NCI-H82 treated with DMSO at 0.1 percent for 48 hours (cell line): ENCODE results near the gene NIPA2.

ENCODE experiments used
- DNase-seq: peaks from one replicate; lab custom pipeline; 2025; ENCODE audit not compliant: unreplicated experiment; lab: John Stamatoyannopoulos, UW

Gene NIPA2

DNA sequence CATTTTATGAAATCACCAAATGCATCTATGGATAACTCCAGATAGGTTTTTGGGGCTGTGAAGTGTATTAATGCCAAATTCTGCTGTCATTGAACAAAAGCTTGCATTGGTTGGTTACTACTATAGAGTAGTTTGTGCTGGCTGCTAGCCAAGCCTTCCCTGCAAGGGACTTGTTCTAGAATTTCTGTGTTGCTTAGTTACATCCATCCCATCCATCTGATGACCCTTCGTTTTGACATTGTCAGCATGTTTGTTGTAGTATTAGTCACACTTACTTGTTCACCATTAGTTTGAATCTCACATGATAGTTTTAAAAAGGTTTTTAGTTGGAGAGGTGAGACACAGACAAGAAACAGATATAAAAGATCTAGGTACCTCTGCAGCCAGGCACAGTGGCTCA is 7.0 kb upstream of the NIPA2 start:
- no peak for DNase-seq

DNA sequence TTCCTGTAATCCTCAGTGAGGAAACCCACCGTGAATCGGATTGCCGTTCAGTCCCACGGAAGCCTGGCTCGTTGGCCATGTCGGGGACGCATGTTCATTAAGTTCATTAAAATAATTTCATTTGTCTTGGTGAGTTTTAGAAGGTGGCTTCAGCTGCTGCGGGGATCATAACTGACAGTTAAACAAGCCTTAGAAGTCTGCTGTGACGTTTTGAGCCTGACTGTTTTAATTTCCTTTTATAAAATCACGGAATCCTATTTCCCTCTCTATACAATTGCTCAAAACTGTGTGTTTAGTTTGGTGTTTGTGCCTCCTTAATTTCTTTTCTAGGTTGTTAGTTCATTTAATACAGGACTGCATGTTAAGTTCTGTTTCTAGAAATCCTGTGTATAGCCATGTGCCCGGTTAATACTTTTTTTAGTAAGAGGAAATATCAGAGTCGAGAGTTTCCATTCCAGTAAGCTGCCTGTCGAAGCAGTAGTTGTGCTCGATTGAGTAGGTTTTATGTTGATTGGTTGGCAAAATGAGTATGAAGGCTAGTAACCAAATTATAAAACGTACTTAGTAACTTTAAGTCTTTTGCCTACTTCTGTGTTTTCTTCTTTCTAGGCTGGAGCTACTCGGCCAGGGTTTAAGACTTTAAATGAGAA is 705 bp downstream of the NIPA2 start:
- DNase-seq = no peak

DNA sequence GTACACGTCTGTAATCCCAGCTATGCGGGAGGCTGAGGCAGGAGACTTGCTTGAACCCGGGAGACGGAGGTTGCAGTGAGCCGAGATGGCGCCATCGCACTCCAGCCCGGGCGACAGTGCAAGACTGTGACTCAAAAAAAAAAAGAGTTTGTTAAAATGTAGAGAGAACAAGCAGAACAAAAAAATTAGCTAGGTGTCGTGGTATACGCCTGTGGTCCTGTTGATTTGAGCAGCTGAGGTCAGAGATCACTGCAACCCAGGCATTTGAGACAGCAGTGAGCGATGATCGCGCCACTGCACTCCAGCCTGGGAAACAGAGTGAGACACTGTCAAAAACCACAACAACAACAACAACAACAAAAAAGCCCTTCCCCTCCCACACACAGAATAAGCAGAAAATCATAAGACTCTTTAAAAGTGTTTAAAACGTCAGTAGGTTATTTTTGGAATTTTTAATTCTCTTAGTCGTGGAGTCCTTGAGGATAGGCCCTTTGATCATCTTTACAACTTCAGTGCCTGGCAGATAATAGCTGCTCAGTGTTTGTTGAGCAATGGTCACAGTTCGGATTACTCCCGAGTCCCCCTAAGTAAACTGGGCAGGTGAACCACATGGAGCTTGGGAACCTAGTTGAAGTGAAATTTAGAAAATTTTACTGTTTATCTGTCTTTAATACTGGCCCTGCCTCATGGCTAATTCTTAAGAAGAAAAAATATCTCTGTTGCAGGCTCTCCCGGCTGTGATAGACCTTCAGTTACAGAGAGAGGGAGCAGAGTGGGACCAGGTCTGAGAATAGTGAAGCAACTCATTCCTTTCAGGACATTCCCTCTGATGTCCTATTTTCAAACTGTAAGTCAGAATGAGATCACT is 6.2 kb downstream of the NIPA2 start:
- DNase-seq = no peak

DNA sequence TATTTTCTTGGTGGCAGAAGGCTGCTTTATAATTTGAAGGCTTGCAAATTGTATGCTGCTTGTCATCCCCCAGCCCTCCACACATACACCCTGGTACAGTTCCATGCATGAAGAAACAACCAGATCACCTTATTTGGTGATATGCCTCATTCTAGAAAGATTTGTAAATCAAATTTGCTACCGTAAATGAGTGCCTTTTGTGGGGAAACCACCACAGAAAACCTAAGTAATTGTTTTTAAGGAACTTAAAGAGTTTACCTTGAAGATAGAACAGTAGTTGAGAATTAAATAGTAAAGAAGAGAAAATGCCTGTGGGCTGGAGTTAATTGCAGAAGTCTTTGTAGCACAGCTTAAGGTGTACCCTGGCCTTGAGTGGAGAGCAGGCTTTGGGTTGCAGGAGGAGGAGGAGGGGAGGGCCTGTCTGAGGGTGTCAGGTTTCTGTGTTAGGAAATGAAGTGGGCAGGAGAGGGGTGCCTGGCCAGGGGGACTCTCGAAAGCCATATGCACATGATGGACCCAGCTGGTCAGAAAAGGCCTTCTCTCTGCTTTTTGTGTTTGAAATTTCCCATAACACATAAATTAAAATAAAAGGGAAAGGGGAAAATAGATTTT is 6.9 kb downstream of the NIPA2 start:
- DNase-seq = no peak

DNA sequence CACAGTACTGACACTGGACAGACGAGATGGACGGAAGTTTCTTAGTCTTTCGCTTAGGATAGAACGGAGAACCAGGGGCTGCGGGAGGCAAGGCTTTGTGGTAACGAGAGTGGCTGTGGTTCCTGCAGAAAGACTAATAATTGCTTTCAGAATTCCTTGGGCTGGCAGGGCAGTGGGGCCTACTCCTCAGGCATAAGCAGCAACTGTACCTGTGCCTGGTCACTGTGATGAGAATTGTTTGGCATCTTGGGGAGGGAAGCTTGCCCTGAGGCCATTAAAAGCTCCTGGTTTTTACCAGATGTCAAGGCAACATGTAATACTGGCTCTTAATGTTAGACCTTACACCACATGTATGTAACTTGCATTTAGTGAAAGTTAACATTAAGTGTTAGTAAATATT is 7.6 kb downstream of the NIPA2 start:
- DNase-seq = no peak

DNA sequence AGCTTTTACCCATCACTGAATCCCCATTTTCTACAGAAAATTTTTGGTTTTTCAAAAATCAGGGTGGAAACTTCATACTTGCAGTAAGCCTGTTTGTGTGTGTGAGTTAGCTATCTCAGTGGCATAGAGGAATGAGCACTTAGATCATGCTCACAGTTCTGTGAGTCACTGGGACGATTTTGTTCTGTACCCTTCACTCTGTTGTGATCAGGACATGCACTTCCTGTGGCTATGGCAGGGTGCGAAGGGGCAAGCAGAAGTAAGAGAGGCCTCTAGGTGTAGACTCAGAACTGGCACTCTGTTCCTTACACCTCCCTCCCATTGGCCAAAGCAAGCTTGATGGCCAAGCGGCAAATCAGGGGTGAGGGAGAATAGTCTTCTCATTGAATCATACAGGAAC is 11.6 kb downstream of the NIPA2 start:
- no peak for DNase-seq

DNA sequence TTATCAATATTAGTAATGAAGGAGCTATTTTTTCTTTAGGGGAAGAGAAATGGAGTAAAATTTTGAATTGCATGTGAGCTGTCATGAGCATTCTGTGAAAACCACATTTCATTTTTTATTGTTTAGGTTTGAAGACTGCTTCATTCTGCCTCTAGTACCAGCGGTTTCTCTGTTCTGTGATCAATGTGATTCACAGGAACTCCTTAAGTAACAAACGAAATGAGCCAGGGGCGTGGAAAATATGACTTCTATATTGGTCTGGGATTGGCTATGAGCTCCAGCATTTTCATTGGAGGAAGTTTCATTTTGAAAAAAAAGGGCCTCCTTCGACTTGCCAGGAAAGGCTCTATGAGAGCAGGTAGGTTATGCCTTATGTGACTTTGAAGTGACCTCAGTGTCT is 13.0 kb downstream of the NIPA2 start:
- no peak for DNase-seq

DNA sequence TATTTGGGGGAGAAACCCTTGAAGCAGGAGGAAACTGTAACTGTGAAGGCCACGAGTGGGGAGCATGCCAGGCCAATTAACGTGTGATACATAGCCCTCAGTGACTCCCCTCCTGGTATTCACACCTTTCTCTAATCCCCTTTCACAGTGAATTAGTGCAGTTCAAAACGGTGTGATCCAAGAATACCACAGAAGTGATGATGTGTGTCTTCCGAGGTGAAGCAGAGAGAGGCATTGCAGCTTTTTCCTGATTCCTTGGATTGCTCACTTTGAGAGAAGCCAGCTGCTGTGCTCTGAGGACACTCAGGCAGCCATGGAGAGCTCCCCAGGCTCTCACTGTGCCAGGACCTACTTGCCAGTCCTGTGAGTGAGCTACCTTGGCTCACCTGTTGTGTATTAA is 17.3 kb downstream of the NIPA2 start:
- DNase-seq = no peak

DNA sequence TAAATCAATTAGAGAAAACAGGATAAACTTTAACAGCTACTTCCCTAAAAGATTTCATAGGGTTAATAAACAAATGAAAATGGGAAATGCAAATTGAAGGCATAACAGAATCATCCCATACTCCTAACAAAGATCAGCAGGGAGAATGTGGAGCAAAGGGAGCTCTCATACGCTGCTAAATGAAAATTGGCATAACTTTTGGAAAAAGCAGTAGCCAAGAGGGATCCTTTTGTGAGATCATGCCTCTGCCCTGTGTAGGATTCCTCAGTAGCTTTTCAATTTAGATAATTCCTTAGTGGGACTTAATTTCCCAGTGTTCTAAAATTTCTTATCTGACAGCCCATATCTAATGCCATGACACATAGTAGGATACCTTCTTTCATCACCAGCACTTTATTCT is 18.2 kb downstream of the NIPA2 start:
- no peak for DNase-seq

DNA sequence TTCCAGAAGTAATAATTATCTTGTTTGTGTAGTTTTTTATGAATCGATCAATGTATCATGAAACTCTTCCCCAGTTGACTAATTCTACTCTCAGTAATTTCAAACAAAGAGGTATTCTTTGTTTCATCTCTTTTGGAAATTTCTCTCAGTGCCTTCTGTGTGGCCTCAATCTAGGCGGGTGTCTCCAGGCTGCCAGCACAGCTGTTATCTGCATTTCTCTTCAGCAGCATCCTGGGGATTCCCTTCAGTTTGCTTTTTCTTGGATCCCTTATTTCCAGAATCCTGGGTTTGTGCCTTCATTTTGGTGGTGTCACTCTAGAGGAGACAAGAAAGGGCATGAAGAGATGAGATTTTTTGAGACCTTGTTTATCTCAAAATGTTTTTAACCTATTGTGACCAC is 22.7 kb downstream of the NIPA2 start:
- DNase-seq = no peak

DNA sequence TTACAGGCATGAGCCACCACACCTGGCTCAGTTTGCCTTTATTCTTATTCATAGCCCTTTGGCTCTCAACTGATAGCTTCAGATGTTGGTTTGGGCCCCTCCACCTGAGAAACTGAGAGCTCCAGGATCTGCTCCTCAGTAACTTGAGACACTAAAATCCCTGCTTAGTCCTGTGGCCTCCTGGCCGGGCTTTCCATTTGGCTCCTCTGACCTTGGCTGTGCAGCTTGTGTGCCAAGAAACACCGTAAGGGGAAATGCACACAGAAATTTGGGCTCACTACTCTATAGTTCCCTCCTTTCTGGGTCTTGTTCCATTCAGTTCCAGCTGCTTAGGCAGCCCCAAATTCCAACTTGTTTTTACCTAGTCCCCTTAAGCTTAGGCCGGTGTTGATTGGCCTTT is 24.9 kb downstream of the NIPA2 start:
- no peak for DNase-seq

DNA sequence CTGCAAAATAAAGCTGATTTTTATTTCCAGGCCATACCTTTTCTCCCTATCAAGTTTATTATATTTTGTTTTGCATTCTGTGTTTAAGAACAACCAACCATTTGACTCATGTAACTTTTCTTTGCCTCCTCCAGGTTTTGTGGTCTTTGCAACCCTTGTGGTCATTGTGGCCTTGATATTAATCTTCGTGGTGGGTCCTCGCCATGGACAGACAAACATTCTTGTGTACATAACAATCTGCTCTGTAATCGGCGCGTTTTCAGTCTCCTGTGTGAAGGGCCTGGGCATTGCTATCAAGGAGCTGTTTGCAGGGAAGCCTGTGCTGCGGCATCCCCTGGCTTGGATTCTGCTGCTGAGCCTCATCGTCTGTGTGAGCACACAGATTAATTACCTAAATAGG is 27.6 kb downstream of the NIPA2 start:
- DNase-seq = no peak

DNA sequence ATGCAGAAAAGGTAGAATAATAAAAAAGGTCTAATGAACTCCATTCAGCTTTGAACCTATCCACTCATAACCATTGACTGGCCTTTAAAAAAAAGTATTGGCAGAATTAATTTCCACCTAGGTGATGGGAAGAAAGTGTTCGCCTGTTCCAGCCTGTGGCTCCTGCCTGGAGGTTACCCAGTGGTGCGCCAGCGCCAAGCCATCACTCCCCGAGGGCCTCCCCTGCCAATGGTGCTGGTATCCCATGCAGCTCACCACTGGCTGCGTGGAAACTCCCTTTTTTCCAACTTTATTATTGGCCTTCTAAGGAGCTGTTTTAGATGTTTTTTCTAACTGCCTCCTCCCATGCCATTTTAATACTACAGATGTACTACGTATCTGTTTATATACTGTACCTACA is 29.4 kb downstream of the NIPA2 start:
- no peak for DNase-seq

DNA sequence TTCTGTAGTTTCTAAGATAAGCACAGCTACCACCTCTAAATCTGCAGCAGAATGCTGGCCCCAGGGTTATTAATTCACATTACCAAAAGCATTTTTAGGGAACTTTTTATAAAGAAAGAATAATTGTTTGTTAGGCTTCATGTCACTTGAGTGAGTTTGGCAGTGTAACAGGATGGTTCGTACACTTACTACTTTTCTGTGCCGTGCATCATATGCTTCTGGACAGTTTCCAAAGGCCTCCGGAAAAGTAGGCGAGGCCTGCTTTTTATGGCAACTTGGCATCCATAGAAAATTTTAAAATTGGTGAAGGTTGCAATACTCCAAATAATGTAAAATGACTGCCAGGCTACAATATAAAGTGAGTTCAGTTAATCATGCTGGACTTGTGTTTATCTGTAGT is 30.0 kb downstream of the NIPA2 start:
- DNase-seq = no peak

DNA sequence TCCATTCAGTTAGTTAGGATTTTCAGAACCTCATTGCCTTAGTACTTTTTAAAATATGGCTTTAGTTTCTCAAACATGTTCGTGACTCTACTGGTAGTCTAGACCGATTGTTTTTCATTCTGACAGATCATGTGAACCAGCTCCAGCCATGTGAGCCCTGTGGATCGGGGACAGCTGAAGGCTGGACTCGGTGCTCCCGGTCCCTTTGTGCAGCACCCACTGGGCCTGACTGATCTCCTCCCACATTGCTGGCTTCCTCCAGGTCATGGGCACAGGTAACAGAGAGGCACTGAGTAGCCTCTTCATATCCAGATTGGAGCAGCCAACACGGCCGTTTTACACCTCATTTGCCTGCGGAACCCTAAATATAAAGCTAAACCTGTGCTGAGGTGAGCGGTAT is 30.5 kb downstream of the NIPA2 start:
- DNase-seq = no peak

DNA sequence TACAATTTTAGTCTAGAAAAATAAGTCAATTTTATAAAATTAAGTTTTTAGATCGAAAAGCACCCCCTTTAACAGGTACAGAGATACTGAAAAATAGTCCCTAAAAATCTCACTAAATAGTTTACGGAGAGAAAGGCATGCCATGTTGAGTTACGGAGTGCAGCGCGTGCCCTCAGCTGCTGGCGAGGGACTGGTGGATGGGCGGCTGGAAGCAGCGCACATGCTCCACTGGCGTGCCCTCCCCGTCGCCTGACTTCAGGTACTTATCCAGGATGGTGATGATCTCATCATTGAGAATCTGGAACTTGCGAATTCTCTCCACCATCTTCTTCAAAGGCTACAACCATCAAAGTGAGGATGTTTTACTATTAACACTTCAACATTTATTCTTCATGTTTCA is 31.4 kb downstream of the NIPA2 start:
- no peak for DNase-seq

DNA sequence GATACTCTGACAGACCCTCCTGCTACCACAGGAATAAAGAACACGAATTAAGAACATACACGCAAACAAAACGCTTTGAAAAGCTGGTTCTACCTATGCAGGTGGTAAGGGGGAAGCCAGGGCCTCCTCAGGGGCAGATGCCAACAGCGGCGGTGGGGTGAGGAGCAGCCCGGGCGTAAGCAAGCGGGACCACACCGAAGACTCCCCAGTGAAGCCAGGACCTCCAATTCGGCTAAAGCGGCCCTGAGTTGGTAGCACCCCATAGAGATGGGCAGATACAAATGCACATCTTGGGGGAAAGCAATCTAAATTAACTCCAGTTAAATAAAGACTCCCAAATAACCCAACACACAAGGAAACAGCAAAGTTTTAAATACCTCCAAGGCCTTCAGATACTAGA is 32.4 kb downstream of the NIPA2 start:
- DNase-seq = no peak

DNA sequence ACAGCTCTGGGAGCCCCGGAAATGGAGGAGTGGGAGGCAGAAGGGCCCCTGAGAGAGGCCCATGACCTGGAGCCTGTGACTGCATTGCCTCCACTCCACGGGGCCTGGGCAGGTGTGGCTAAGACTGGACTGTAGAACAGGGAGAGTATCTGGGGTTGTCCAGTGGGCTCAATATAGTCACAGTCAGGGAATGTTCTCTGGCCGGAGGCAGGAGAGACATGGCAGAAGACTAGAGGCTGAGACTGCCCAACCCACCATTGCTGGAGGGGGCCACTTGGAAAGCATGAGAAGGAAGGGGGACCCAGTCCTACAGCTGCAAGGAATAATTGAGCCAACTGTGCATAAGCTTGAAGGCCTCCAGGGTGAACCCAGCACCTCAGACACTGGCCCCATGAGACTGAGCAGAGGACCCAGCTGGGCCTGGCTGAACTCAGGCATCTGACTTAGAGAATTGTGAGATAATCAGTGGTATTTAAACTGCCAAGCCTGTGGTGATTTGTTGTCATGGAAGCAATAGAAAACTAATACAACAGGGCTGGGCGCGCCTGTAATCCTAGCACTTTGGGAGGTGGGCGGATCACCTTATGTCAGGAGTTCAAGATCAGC is 33.1 kb downstream of the NIPA2 start:
- no peak for DNase-seq

DNA sequence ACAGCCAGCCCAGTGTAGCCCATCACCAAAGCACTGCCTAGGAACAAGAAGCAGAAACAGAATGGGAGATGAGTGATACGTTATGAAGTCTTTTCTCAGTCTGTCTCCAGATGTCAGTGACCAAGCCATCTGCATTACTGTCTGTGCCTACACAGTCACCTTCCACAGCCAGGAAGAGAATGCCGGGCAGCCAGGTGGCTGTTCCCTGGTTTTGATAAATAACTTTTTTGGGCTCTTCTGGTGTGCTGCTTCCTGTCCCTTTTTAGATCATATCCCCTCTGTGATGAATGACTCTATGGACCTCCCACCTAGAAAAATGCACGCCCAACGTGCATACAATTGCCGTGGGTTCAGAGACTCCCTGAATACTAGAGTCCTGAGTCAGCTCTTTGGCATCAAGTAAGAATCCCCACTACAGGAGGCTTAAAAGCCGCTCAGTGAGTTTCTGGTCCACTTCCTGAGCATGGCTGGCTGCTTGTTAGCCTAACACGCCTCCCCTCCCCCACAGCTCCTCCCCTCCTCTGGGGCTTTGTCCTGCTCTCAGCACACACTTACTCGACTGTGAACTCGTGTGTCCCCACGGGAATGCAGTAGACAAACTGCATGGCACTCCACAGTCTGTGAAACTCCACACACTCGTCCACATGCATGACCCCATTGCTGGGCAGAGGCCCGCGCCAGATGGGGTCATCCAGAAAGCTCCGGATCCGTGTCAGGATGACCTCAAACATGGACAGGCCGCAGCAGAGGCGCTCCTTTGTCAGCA is 34.7 kb downstream of the NIPA2 start:
- DNase-seq = no peak

DNA sequence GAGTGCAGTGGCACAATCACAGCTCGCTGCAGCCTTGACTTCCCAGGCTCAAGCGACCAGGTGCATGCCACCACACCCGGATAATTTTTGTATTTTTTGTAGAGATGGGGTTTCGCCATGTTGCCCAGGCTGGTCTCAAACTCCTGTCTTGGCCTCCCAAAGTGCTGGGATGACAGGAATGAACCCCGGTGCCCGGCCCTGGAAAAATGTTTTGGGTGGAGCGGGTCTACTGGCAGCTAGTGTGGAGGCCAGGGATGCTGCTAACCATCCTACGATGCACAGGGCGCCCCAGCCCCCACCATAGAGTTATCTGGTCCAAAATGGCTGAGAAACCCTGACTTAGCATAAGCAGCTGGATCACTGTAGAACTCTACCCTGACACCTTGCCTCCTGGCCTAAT is 35.4 kb downstream of the NIPA2 start:
- no peak for DNase-seq

DNA sequence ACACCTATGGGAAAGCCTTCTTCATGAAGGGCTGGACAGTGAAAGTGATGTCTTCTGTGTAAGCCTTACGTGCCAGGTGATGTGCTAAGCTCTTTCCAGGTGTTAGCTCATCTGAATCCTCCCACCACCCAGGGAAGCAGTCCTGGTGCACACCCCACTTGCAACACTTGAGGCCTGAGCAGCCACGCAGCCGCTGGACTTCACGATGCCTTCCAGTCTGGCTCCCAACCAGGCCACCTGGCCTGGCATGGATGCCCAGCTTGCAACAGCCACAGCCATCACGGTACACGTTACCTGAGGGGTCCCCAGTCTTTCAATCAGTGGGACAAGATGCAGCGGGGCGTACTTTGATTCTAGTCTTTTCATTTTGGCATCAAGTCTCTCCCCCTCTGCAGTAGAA is 35.8 kb downstream of the NIPA2 start:
- DNase-seq = no peak
